K562 (cell line): ENCODE results near the gene NHLRC2. TPM values are rescaled to one million over a fixed set of nuclear protein-coding genes. Genes with fewer than 3 reads are reported as not detected.

Experiments
- ATAC-seq: fragments of 200-7000 bp; cut with Tn5 transposase; 3 replicates; pipeline ENCODE4 v1.9.1; 2020; ENCODE audit warnings: moderate library complexity
- BruUV-seq: library from RNA; stranded (reverse); fragments of 400-500 nt; replicated peaks from 2 replicates; lab custom pipeline; 2021; lab: Mats Ljungman, UMichigan
- CTCF ChIA-PET: fragments of 300-600 bp; formaldehyde crosslinking; extraction: SDS; loops from one replicate; lab custom pipeline; 2021; ENCODE audit warnings: low intra/inter-chr PET ratio; lab: Yijun Ruan, JAX
- POLR2A ChIA-PET: fragments of 300-600, 350-650 bp; sonication (Branson Sonifier 250); formaldehyde crosslinking; extraction: SDS; loops from one replicate; lab custom pipeline; 2021; ENCODE audit warnings: antibody characterized with exemption, inconsistent platforms; lab: Yijun Ruan, JAX
- DNase-seq, 4 experiments: peaks; one replicate each; pipeline versions ENCODE4 v3.0.0 to v3.0.0-alpha.2; 2011 to 2018; ENCODE audit warnings: low spot score in 3 of 4, mixed read lengths in 3 of 4; ENCODE audit errors: extremely low read depth in 1 of 4
- FAIRE-seq: peaks from 2 replicates; lab custom pipeline; 2011; peaks lifted over from hg19 to GRCh38; lab: Jason Lieb, UNC
- H2AFZ ChIP-seq: 2 replicates; pipeline ENCODE4 v1.6.0; 2011; ENCODE audit warnings: low read depth, low read length, control low read depth, inconsistent platforms
- H3K27ac ChIP-seq: fragments of 200-600 bp; 3 replicates; pipeline ENCODE4 v1.8.0; 2011; ENCODE audit warnings: low read depth, mild to moderate bottlenecking, control low read depth, inconsistent platforms, low read length, moderate library complexity, mixed read lengths; ENCODE audit errors: extremely low read depth
- H3K27me3 ChIP-seq, 2 experiments: fragments of 300-600 bp in 1 of 2; 2 replicates in 1 of 2; 3 replicates in 1 of 2; pipeline versions ENCODE4 v1.6.0 to v1.8.0; 2011; ENCODE audit warnings: inconsistent platforms in 2 of 2, low read length in 2 of 2, mild to moderate bottlenecking in 1 of 2, mixed read lengths in 1 of 2, moderate library complexity in 1 of 2; ENCODE audit not compliant: control insufficient read depth in 2 of 2, insufficient read depth in 2 of 2
- H3K36me3 ChIP-seq: fragments of 300-600 bp; 3 replicates; pipeline ENCODE4 v1.8.0; 2011; ENCODE audit warnings: mild to moderate bottlenecking, low read length, inconsistent platforms; ENCODE audit not compliant: control insufficient read depth, insufficient read depth
- H3K4me1 ChIP-seq, 2 experiments: fragments of 200-600 bp in 1 of 2; replicated peaks in 1 of 2; 2 replicates in 1 of 2; 3 replicates in 1 of 2; pipeline versions ENCODE4 v1.5.1 to v1.8.0; 2011; ENCODE audit warnings: inconsistent platforms in 2 of 2, low read length in 2 of 2, mild to moderate bottlenecking in 1 of 2, mixed read lengths in 1 of 2, moderate library complexity in 1 of 2; ENCODE audit not compliant: control insufficient read depth in 2 of 2, insufficient read depth in 2 of 2
- H3K4me2 ChIP-seq: 2 replicates; pipeline ENCODE4 v1.6.1; 2011; ENCODE audit warnings: low read length, control low read depth, inconsistent platforms, mixed read lengths; ENCODE audit not compliant: insufficient read depth
- H3K4me3 ChIP-seq: fragments of 200-600 bp; sonication (generic), shearing (Covaris generic); 2 replicates; pipeline ENCODE4 v1.5.1; 2016; ENCODE audit warnings: control low read depth, inconsistent platforms
- H3K79me2 ChIP-seq: fragments of 200-600 bp; 3 replicates; pipeline ENCODE4 v1.8.0; 2011; ENCODE audit warnings: low read length, inconsistent platforms; ENCODE audit not compliant: control insufficient read depth, insufficient read depth
- H3K9ac ChIP-seq, 2 experiments: 2 replicates each; pipeline versions ENCODE4 v1.6.0 to v1.6.1; 2011; ENCODE audit warnings: low read depth in 2 of 2, low read length in 2 of 2, control low read depth in 1 of 2, inconsistent platforms in 1 of 2, mild to moderate bottlenecking in 1 of 2, mixed read lengths in 1 of 2; ENCODE audit not compliant: insufficient read depth in 1 of 2
- H3K9me1 ChIP-seq: one replicate; pipeline ENCODE4 v1.6.0; 2011; ENCODE audit warnings: inconsistent platforms, mild to moderate bottlenecking, low read length, moderate library complexity; ENCODE audit not compliant: control insufficient read depth, insufficient read depth
- H3K9me3 ChIP-seq: replicated peaks from 2 replicates; pipeline ENCODE4 v1.5.1; 2011; ENCODE audit warnings: low read depth, low read length, inconsistent platforms; ENCODE audit not compliant: control insufficient read depth, insufficient read depth
- H4K20me1 ChIP-seq: replicated peaks from 2 replicates; pipeline ENCODE4 v1.6.1; 2011; ENCODE audit warnings: low read length, inconsistent platforms, mixed read lengths; ENCODE audit not compliant: control insufficient read depth, insufficient read depth
- EP300 ChIP-seq: IDR thresholded peaks from 2 replicates; pipeline ENCODE4 v1.6.1; 2012; ENCODE audit warnings: low read length, improper control_type of control experiment
- FOSL1 ChIP-seq: fragments of 200-800 bp; sonication (Bioruptor generic); conservative IDR thresholded peaks from 2 replicates; pipeline ENCODE4 v1.6.1; 2016; ENCODE audit warnings: missing genetic modification characterization, missing compliant biosample characterization
- HNRNPL ChIP-seq: fragments of 200-400 bp; formaldehyde crosslinking; IDR thresholded peaks from 2 replicates; pipeline ENCODE4 v1.6.1; 2017; ENCODE audit warnings: low read depth, mild to moderate bottlenecking, low read length
- LARP7 ChIP-seq: fragments of 450-650 bp; IDR thresholded peaks from 2 replicates; pipeline ENCODE4 v1.6.1; 2016
- SAFB2 ChIP-seq: fragments of 200-400 bp; formaldehyde crosslinking; IDR thresholded peaks from 2 replicates; pipeline ENCODE4 v1.6.1; 2018; ENCODE audit warnings: borderline replicate concordance, low read length, low read depth, moderate library complexity; ENCODE audit not compliant: severe bottlenecking
- STAT6 ChIP-seq: sonication (generic); formaldehyde crosslinking; IDR thresholded peaks from 2 replicates; pipeline ENCODE4 v1.8.1; 2023; ENCODE audit warnings: mild to moderate bottlenecking, missing genetic modification reagents
- TGIF2 ChIP-seq: sonication (generic); formaldehyde crosslinking; IDR thresholded peaks from 2 replicates; pipeline ENCODE4 v1.8.1; 2022; ENCODE audit warnings: mild to moderate bottlenecking, missing genetic modification reagents, moderate library complexity
- WHSC1 ChIP-seq: IDR thresholded peaks from one replicate; pipeline ENCODE4 v1.6.1; 2012; ENCODE audit warnings: low read length, control low read depth, inconsistent platforms
- ZNF280B ChIP-seq: fragments of 250-450 bp; sonication (Bioruptor Pico); IDR thresholded peaks from 2 replicates; pipeline ENCODE4 v1.5.1; 2021; ENCODE audit warnings: mild to moderate bottlenecking
- WGBS: fragments of 100-300 bp; shearing (Covaris generic); methylation state at CpG from one replicate; pipeline ENCODE4 v1.1.6; 2016; ENCODE audit warnings: low coverage, mixed read lengths; ENCODE audit not compliant: insufficient coverage; ENCODE audit errors: missing lambda C conversion rate; 5-methylcytosine and 5-hydroxymethylcytosine counted together
- in situ Hi-C: fragments of 300-500 bp; cut with MboI; formaldehyde crosslinking; loops from 4 replicates; pipeline ENCODE4 v1.15.0; 2018; ENCODE audit warnings: inconsistent platforms, mixed read lengths
- intact Hi-C: fragments of 100-400 bp; cut with micrococcal nuclease; formaldehyde crosslinking; loops from 2 replicates; pipeline ENCODE4 v1.14.2; 2022
- polyA plus RNA-seq, 8 experiments: library from polyadenylated mRNA; depleted of rRNA in 4 of 8; stranded (reverse) in 5 of 8; unstranded in 3 of 8; fragments of >200 nt; fragmentation: Nextera tagmentation in 2 of 8; fragmentation: Illumina TruSeq in 1 of 8; extraction: Ambion mirVana in 2 of 8; extraction: Trizol in 1 of 8; gene quantifications; 2 replicates each; pipeline versions ENCODE4 v1.2.1 to v1.2.3, GENCODE V29; 2011 to 2014; ENCODE audit warnings: inconsistent platforms in 1 of 8, missing spikeins in 1 of 8
- total RNA-seq, 7 experiments: library from RNA; depleted of rRNA in 6 of 7; stranded (reverse); fragments of >200 nt in 6 of 7; fragmentation: Illumina TruSeq in 2 of 7; extraction: Trizol in 2 of 7; gene quantifications; 2 replicates each; pipeline versions ENCODE4 v1.2.1 to v1.2.3, GENCODE V29; 2011 to 2021; ENCODE audit warnings: low replicate concordance in 1 of 7

Gene NHLRC2
- total and polyA plus RNA-seq, 9 of the 15 experiments (the other 6 are each of a cell fraction or from before 2014, with no cell fraction given), result 1.5 to 22.4 (median 10.3) TPM

- H3K9me3 ChIP-seq, result no peaks in the 10 kb centered on the region
- FAIRE-seq (no peak), ATAC-seq (no peak), DNase-seq (no peak)
- H3K27me3 ChIP-seq, result no peaks in the 10 kb centered on the region
- H3K27ac ChIP-seq, result no peak overlapping the region
- WGBS, result 95% methylated on average over 2 of the region's 2 CpGs
- no peaks in the 10 kb centered on the region for H4K20me1 ChIP-seq
- H3K9ac ChIP-seq, result no peak overlapping the region
- TF ChIP-seq HNRNPL, result no peak
- TF ChIP-seq FOSL1, result no peak
- no peak for TF ChIP-seq LARP7
- TF ChIP-seq TGIF2, result no peak
- TF ChIP-seq WHSC1, result no peak
- TF ChIP-seq SAFB2, result no peak
- no peak for TF ChIP-seq ZNF280B (CRISPR knock-in tag)
- no peak for TF ChIP-seq EP300
- TF ChIP-seq STAT6 (CRISPR knock-in tag), result no peak
- no peak overlapping the region for H3K4me2 ChIP-seq
- no peak overlapping the region for H3K4me3 ChIP-seq
- POLR2A ChIA-PET, result no interaction called here
- no peaks in the 10 kb centered on the region for H3K9me1 ChIP-seq
- peaks cover 0 to 3% of the 10 kb centered on the region in 2 experiments; a peak in 2 of 5 replicates for H3K4me1 ChIP-seq
- CTCF ChIA-PET, result no interaction called here
- H2AFZ ChIP-seq, result no peak overlapping the region
- peaks cover 45% of the 10 kb centered on the region for H3K36me3 ChIP-seq
- intact Hi-C loops, result loop anchor here (10.0 kb wide), 1 partner anchor 166 kb away; no protein-coding TSS in a partner anchor
- BruUV-seq, result no TSS peak
- in situ Hi-C loops, result no loop called here
- H3K79me2 ChIP-seq, result peaks cover 59% of the 10 kb centered on the region
Measured at GRCh38 chr10:113859261-113859660, 4.8 kb downstream of the NHLRC2 start.
